HEK293 (cell line): ENCODE measurements around the gene TNFAIP3.
A peak's percentile ranks its signal among the peaks of the same experiment; 100 is the strongest.

Experiments used
- CTCF ChIP-seq: fragments of 450-650 bp; formaldehyde crosslinking; IDR thresholded peaks from 2 replicates; pipeline ENCODE4 v1.5.1; 2016; ENCODE audit warnings: missing biosample characterization, missing genetic modification characterization
- EGR2 ChIP-seq: fragments of 450-650 bp; formaldehyde crosslinking; IDR thresholded peaks from 2 replicates; pipeline ENCODE4 v1.5.1; 2016; ENCODE audit warnings: low read depth, missing biosample characterization, missing genetic modification characterization
- FEZF1 ChIP-seq: fragments of 450-650 bp; formaldehyde crosslinking; IDR thresholded peaks from 2 replicates; pipeline ENCODE4 v1.5.1; 2016; ENCODE audit warnings: missing biosample characterization, missing genetic modification characterization
- GLI4 ChIP-seq: fragments of 450-650 bp; formaldehyde crosslinking; IDR thresholded peaks from 2 replicates; pipeline ENCODE4 v1.5.1; 2016; ENCODE audit warnings: missing biosample characterization, missing genetic modification characterization
- HOXC10 ChIP-seq: sonication (generic); formaldehyde crosslinking; IDR thresholded peaks from 2 replicates; pipeline ENCODE4 v1.8.1; 2023; ENCODE audit warnings: mild to moderate bottlenecking, missing genetic modification reagents
- INSM2 ChIP-seq: fragments of 450-650 bp; formaldehyde crosslinking; IDR thresholded peaks from 2 replicates; pipeline ENCODE4 v1.5.1; 2016; ENCODE audit warnings: missing biosample characterization, missing genetic modification characterization
- KLF10 ChIP-seq: fragments of 450-650 bp; IDR thresholded peaks from 2 replicates; pipeline ENCODE4 v1.5.1; 2018; ENCODE audit warnings: missing biosample characterization, mild to moderate bottlenecking, missing genetic modification characterization
- PATZ1 ChIP-seq: fragments of 450-650 bp; formaldehyde crosslinking; IDR thresholded peaks from 2 replicates; pipeline ENCODE4 v1.5.1; 2016; ENCODE audit warnings: missing biosample characterization, missing genetic modification characterization
- SCRT1 ChIP-seq: fragments of 450-650 bp; formaldehyde crosslinking; IDR thresholded peaks from 2 replicates; pipeline ENCODE4 v1.5.1; 2016; ENCODE audit warnings: missing biosample characterization, missing genetic modification characterization, borderline replicate concordance
- SCRT2 ChIP-seq: fragments of 450-650 bp; formaldehyde crosslinking; IDR thresholded peaks from 2 replicates; pipeline ENCODE4 v1.5.1; 2016; ENCODE audit warnings: missing biosample characterization, missing genetic modification characterization
- SETDB1 ChIP-seq: IDR thresholded peaks from one replicate; pipeline ENCODE4 v1.6.1; 2017; ENCODE audit warnings: mild to moderate bottlenecking, low read length, moderate library complexity, mixed read lengths; ENCODE audit not compliant: insufficient read length
- SP2 ChIP-seq: fragments of 450-650 bp; formaldehyde crosslinking; IDR thresholded peaks from 2 replicates; pipeline ENCODE4 v1.5.1; 2016; ENCODE audit warnings: missing biosample characterization, missing genetic modification characterization
- TCF7L2 ChIP-seq: IDR thresholded peaks from 2 replicates; pipeline ENCODE4 v1.6.1; 2011; ENCODE audit warnings: low read depth, mild to moderate bottlenecking, inconsistent platforms, low read length, moderate library complexity, borderline replicate concordance
- ZBTB1 ChIP-seq: fragments of 450-650 bp; formaldehyde crosslinking; IDR thresholded peaks from 2 replicates; pipeline ENCODE4 v1.5.1; 2016; ENCODE audit warnings: missing biosample characterization, missing genetic modification characterization
- ZBTB17 ChIP-seq: fragments of 450-650 bp; formaldehyde crosslinking; IDR thresholded peaks from 2 replicates; pipeline ENCODE4 v1.5.1; 2016; ENCODE audit warnings: missing biosample characterization, missing genetic modification characterization
- ZFP37 ChIP-seq: fragments of 450-650 bp; formaldehyde crosslinking; IDR thresholded peaks from 2 replicates; pipeline ENCODE4 v1.5.1; 2016; ENCODE audit warnings: missing biosample characterization, missing genetic modification characterization
- ZFP69B ChIP-seq: fragments of 450-650 bp; formaldehyde crosslinking; IDR thresholded peaks from 2 replicates; pipeline ENCODE4 v1.5.1; 2016; ENCODE audit warnings: missing biosample characterization, missing genetic modification characterization
- ZNF146 ChIP-seq: fragments of 450-650 bp; formaldehyde crosslinking; IDR thresholded peaks from 2 replicates; pipeline ENCODE4 v1.5.1; 2016; ENCODE audit warnings: missing biosample characterization, missing genetic modification characterization
- ZNF214 ChIP-seq: fragments of 450-650 bp; formaldehyde crosslinking; IDR thresholded peaks from 2 replicates; pipeline ENCODE4 v1.5.1; 2017; ENCODE audit warnings: missing biosample characterization, mild to moderate bottlenecking, missing genetic modification characterization, borderline replicate concordance
- ZNF248 ChIP-seq: fragments of 450-650 bp; formaldehyde crosslinking; IDR thresholded peaks from 2 replicates; pipeline ENCODE4 v1.5.1; 2017; ENCODE audit warnings: missing biosample characterization, missing genetic modification characterization
- ZNF324 ChIP-seq: fragments of 450-650 bp; formaldehyde crosslinking; IDR thresholded peaks from 2 replicates; pipeline ENCODE4 v1.5.1; 2016; ENCODE audit warnings: missing biosample characterization, missing genetic modification characterization
- ZNF335 ChIP-seq: fragments of 450-650 bp; formaldehyde crosslinking; conservative IDR thresholded peaks from 2 replicates; pipeline ENCODE4 v1.5.1; 2016; ENCODE audit warnings: missing biosample characterization, missing genetic modification characterization
- ZNF394 ChIP-seq: fragments of 450-650 bp; formaldehyde crosslinking; IDR thresholded peaks from 2 replicates; pipeline ENCODE4 v1.5.1; 2016; ENCODE audit warnings: missing biosample characterization, missing genetic modification characterization, mild to moderate bottlenecking, moderate library complexity, borderline replicate concordance
- ZNF449 ChIP-seq: fragments of 450-650 bp; formaldehyde crosslinking; IDR thresholded peaks from 2 replicates; pipeline ENCODE4 v1.5.1; 2017; ENCODE audit warnings: missing biosample characterization, mild to moderate bottlenecking, missing genetic modification characterization, moderate library complexity
- ZNF48 ChIP-seq: fragments of 450-650 bp; formaldehyde crosslinking; IDR thresholded peaks from 2 replicates; pipeline ENCODE4 v1.5.1; 2016; ENCODE audit warnings: missing biosample characterization, missing genetic modification characterization
- ZNF560 ChIP-seq: fragments of 450-650 bp; formaldehyde crosslinking; IDR thresholded peaks from 2 replicates; pipeline ENCODE4 v1.5.1; 2017; ENCODE audit warnings: missing biosample characterization, missing genetic modification characterization, borderline replicate concordance
- ZNF571 ChIP-seq: fragments of 450-650 bp; formaldehyde crosslinking; IDR thresholded peaks from 2 replicates; pipeline ENCODE4 v1.5.0; 2017; ENCODE audit warnings: missing biosample characterization, missing genetic modification characterization
- ZNF654 ChIP-seq: fragments of 450-650 bp; formaldehyde crosslinking; IDR thresholded peaks from 2 replicates; pipeline ENCODE4 v1.5.1; 2016; ENCODE audit warnings: low read depth, missing biosample characterization, missing genetic modification characterization
- ZNF701 ChIP-seq: fragments of 450-650 bp; formaldehyde crosslinking; IDR thresholded peaks from 2 replicates; pipeline ENCODE4 v1.5.1; 2016; ENCODE audit warnings: missing biosample characterization, missing genetic modification characterization
- ZNF843 ChIP-seq: fragments of 450-650 bp; formaldehyde crosslinking; IDR thresholded peaks from 2 replicates; pipeline ENCODE4 v1.5.1; 2016; ENCODE audit warnings: missing biosample characterization, missing genetic modification characterization
- ZSCAN5A ChIP-seq: fragments of 450-650 bp; formaldehyde crosslinking; IDR thresholded peaks from 2 replicates; pipeline ENCODE4 v1.5.1; 2016; ENCODE audit warnings: missing biosample characterization, missing genetic modification characterization

The TNFAIP3 gene

GRCh38 chr6:137853569-137854213 lies 13.4 kb upstream of the TNFAIP3 start (continued):
- peak; percentile 66; the same call in 1 of the 2 replicates for TF ChIP-seq ZSCAN5A (tag by site-specific recombination)
- TF ChIP-seq ZBTB17 (tag by site-specific recombination): peak; percentile 76
- TF ChIP-seq ZNF48: no peak
- TF ChIP-seq ZFP37 (tag by site-specific recombination): peak; percentile 74
- no peak for TF ChIP-seq ZNF248 (tag by site-specific recombination)
- peak; percentile 47 for TF ChIP-seq SP2 (tag by site-specific recombination)
- TF ChIP-seq ZNF701 (tag by site-specific recombination): no peak
- TF ChIP-seq FEZF1 (tag by site-specific recombination): peak; percentile 87
- TF ChIP-seq ZNF449 (tag by site-specific recombination): 0 out of 2 replicates have a peak, but pooled peaks have one; percentile 18
- TF ChIP-seq ZNF324: peak; percentile 86; the same call in 1 of the 2 replicates
- peak; percentile 62; the same call in 1 of the 2 replicates for TF ChIP-seq PATZ1 (tag by site-specific recombination)
- no peak for TF ChIP-seq ZNF214 (tag by site-specific recombination)
- TF ChIP-seq ZNF560 (tag by site-specific recombination): no peak
- peak; percentile 92 for TF ChIP-seq TCF7L2
- TF ChIP-seq CTCF (tag by site-specific recombination): no peak
- peak; percentile 99 for TF ChIP-seq ZNF843 (tag by site-specific recombination)
- TF ChIP-seq KLF10 (tag by site-specific recombination): peak; percentile 88
- no peak for TF ChIP-seq ZFP69B (tag by site-specific recombination)
- peak; percentile 9; the same call in 1 of the 2 replicates for TF ChIP-seq ZNF654 (tag by site-specific recombination)
- peak; percentile 98 for TF ChIP-seq INSM2 (tag by site-specific recombination)
- no peak for TF ChIP-seq EGR2 (tag by site-specific recombination)
- no peak for TF ChIP-seq SCRT2 (tag by site-specific recombination)
- TF ChIP-seq ZNF394: peak; percentile 81
- TF ChIP-seq ZBTB1 (tag by site-specific recombination): peak; percentile 86; the same call in 1 of the 2 replicates
- no peak for TF ChIP-seq SCRT1 (tag by site-specific recombination)
- TF ChIP-seq ZNF335 (tag by site-specific recombination): 0 out of 2 replicates have a peak, but pooled peaks have one; percentile 14
- no peak for TF ChIP-seq ZNF571 (tag by site-specific recombination)
- no peak for TF ChIP-seq HOXC10
- no peak for TF ChIP-seq SETDB1
- peak; percentile 25; the same call in 1 of the 2 replicates for TF ChIP-seq GLI4 (tag by site-specific recombination)
- peak; percentile 67; the same call in 1 of the 2 replicates for TF ChIP-seq ZNF146 (tag by site-specific recombination)
